ENCODE results near the gene CYP19A1. TPM values are rescaled to one million over a fixed set of nuclear protein-coding genes. Genes with fewer than 3 reads are reported as not detected.
"Not testable (repeated sequence)": the region's sequence is repeated elsewhere in the genome, so short reads cannot be mapped to it uniquely, and the experiment has no call there.

CYP19A1 gene
- polyA plus RNA-seq, 1 donor = 0.62 TPM

- DNase-seq = no peak
Measured at GRCh38 chr15:51203797-51204196, 134.6 kb downstream of the CYP19A1 start.

DNA sequence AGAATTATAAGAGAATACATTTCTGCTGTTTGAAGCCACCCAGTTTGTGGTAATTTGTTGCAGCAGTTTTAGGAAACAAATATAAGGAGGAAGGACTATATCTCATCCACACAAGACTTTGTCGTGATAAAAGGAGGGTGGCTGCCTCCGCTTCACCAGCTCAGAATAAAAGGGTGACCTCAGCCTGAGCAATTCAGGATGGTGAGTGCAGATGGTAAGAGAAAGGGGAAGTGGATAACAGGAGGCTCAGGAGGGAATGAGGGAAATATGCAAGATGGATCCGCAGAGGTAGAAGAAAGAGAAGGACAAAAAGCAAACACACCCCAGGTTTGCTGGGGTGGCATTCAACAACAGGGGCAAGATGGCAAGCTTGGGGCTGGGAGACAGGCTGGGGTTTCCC lies 135.6 kb downstream of the CYP19A1 start:
- no peak for DNase-seq

DNA sequence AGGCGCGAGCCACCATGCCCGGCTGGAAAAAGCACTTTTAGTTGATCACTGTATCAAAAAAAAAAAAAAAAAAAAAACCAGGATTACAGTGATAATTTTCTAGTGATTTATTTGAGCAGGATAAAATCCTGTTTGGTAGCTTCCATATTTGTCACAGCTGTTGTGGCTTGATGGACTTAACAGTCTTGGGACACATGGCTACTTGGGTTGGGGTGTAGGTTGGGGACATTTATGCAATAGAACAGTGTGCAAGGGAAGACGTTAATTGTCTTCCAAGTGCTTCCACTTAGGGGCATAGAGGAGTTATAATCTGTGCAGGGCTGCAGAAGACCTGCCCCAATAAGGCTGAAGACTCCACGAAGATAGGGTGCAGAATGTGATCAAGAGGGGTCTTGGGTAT lies 136.8 kb downstream of the CYP19A1 start:
- DNase-seq = no peak

DNA sequence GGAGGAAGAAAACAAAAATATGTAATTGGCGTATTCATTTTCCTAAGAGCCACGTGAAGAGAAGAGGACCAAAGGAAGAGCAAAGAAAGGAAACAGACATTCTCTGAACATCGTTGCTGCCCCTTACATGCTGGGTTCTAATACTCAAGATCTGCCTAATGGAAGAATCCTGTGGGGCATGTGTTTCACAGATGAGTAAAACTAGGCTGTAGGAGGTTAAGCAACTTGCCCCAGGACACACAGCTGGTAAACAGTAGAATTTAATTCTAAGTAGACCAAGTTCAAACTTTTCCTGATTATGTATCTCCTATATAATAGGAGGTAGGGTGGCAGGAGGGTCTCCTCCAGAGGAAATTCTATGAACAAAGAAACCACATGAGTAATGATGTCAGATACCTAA lies 137.6 kb downstream of the CYP19A1 start:
- DNase-seq = no peak

GRCh38 chr15:51199541-51199940 lies 138.9 kb downstream of the CYP19A1 start:
- no peak for DNase-seq

DNA sequence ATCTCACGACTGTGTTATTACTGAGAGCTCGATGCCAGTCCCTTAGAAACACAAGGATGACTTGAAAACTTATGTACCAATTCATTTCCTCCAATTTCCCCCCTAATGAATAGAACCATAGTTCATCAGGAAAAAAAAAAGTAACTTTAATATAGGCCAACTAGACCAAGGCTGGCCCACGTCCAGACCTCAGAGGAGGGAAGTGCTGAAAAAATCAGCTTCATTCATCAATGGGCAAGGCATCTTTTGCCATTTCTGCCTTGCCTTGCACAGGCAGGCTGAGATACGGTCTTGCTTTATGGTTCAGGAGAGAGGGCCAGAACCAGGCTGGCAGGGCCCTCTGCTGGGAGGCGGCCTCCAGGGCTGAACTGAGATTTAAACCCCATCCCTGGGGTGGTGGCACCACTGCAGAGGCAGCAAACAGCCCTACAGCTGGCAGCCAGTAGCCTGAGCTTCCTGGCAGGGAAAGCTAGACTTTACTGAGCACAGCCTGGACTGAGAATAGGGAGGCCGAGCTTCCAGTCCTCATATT lies 139.6 kb downstream of the CYP19A1 start:
- DNase-seq = no peak

DNA sequence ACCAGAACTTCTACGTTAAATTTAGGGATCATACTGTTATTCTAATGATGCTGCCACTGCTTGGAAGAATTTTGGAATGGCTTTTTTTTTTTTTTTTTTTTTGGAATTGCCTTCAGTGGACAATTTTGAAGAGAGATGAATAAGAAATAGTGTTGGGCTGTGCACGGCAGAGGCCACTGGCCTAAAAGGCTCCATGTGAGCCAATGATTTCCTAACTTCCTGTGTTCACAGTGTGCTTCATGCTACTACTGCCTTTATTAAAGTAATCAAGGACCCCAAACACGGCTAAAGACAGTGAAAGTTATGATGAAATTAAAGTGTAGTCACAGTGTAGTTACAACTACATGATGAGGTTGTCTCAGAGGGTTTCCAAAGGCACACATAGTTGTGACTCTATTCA lies 142.9 kb downstream of the CYP19A1 start:
- DNase-seq = no peak

DNA sequence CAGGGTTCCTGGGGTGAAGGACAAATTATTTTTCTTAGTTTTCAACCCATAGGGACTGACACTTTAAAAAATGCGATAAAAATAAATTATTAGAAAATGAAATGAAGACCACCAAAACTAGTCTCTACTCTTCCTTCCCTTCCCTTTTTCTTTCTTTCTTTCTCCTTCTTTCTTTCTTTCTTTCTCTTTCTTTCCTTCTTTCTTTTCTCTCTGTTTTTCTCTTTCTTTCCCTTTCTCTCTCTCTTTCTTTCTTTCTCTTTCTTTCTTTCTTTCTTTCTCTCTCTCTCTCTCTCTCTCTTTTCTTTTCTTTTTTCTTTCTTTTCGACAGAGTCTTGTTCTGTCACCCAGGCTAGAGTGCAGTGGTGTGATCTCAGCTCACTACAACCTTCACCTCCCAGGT lies 144.4 kb downstream of the CYP19A1 start:
- no peak for DNase-seq

DNA sequence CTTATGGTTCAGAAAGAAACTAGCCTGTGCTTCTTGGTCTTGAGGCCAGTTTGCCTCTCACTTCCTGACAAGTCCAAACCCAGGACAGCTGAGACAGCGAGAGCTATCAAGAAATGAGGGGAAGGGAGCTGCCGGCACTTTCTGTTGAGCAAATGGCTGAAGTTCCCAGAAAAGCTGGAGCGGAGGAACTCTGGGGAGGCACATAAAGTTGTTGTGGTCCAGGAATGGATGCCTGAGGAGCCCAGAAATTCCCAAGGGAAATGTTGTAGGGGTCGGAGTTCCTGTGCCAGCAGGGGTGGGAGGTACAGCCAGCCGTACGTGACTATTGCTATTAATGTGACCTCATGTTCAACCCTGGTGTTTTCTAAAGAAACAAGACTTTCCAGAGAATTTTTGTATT lies 144.9 kb downstream of the CYP19A1 start:
- no peak for DNase-seq

- peak; percentile 84 for DNase-seq
Measured at GRCh38 chr15:51192521-51193280, 145.7 kb downstream of the CYP19A1 start.

DNA sequence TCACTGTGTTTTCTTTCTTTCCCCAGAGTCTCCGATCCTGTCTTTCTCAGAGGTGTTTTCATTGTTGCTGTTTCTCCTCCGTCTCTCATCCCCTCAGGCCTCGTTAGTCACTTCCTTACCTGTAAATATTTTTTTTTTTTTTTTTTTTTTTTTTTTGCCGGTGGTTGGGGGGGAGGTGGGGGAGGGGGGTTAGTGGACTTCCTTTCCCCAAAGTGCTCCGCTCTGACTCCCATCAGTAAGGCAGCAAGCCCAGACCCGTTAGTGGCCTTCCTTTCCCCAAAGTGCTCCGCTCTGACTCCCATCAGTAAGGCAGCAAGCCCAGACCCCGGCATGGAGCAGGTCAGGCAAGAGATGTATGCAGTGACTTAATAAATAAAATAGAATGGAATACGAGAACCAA lies 146.6 kb downstream of the CYP19A1 start:
- DNase-seq = no peak

DNA sequence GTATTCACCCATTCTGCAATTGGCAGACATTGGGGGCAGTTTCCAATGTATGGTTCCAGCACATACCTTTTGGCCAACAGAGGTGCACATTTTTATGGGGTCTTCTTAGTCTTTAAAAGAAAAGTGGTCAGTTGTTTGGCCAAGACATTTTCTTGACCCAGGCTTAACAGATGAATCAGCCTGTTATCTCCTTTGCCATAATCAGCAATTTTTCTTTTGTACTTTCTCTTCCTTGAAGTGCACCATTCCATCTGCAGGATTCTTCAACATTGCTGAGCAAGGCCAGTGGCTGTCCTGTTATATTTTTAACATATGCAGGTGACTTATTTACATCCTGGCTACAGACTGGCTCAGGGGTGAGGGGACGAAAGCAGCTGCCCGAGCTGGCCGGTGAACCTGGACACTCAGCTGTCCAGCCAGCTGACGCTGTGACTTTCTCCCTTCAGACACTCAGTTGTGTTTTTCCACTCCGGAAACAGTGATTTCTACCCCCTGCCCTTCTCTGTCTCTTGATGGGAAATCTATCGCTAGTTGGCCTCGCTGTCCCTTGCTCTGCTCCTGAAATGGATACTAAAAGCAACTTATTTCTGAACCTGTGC lies 147.2 kb downstream of the CYP19A1 start:
- DNase-seq = peak; percentile 54

GRCh38 chr15:51190424-51191068 lies 147.8 kb downstream of the CYP19A1 start:
- no peak for DNase-seq

- no peak for DNase-seq
Measured at GRCh38 chr15:51189669-51190385, 148.6 kb downstream of the CYP19A1 start.

- DNase-seq = not testable (repeated sequence)
Measured at GRCh38 chr15:51188791-51189190, 149.6 kb downstream of the CYP19A1 start.

- no peak for DNase-seq
Measured at GRCh38 chr15:51186891-51187290, 151.5 kb downstream of the CYP19A1 start.

- peak; percentile 53 for DNase-seq
Measured at GRCh38 chr15:51186181-51186705, 152.2 kb downstream of the CYP19A1 start.

- peak; percentile 73 for DNase-seq
Measured at GRCh38 chr15:51185213-51186159, 152.9 kb downstream of the CYP19A1 start.

- DNase-seq = no peak
Measured at GRCh38 chr15:51184627-51185026, 153.8 kb downstream of the CYP19A1 start.

DNA sequence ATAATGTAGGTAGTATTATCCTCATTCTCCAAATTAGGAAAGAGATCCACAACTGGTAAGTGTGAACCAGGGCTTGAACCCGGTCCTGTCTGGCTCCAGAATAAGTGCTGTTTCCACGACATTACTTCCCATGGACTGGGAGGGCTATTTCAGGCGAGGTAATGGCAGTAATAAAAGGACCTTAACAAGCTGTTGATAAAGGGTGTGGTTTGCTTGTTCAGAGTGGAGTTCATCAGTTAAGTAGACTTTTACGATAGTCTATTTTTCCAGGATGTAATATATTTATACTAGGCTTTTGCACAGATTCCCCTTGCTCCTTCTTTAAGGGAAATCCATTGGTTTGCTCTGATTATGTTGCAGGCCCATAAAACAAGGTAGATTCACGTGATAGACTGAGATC lies 155.3 kb downstream of the CYP19A1 start:
- DNase-seq = no peak

DNA sequence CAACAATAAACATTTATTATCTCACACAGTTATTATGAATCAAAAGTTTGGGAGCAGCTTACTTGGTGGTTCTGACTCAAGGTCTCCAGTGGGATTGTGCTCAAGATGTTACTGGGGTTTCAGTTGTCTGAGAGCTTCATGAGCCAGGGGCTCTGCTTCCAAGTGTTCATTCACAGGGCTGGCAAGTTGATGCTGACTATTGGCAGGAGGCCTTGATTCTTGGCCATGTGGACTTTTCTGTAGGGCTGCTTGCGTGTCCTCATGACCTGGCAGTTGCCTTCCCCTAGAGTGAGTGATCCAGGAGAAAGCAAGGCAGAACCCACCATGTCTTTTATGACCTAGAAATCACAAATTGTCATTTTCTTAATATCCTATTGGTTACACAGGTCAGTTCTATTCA lies 156.5 kb downstream of the CYP19A1 start:
- DNase-seq = no peak

DNA sequence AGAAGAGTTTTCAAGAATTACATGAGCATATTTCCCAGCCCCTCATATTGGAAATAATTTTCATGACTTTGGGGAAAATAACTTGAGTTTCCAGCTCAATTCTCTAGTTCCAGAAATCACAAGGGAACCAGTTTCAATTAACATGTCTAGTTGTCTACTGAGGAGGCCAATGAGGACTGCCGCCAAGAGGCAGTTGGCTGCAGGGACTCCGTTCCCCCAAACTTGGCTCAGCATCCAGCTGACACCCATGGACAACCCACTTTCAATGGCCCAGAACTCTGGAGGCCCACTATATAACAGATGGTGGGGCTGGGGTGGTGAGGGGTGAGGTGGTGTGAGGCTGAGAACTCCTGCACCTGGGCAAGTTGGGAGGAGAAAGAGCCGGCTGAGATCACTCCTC lies 157.2 kb downstream of the CYP19A1 start:
- DNase-seq = no peak

All from hindlimb muscle (tissue), 1 donor.